ENCODE results near the gene SEPHS2. TPM values are rescaled to one million over a fixed set of nuclear protein-coding genes. Genes with fewer than 3 reads are reported as not detected.

Gene SEPHS2
- 10 to 100 TPM in 1 of 2 donors, 1 to 10 TPM in 1; 6.8 to 14.2 TPM for total RNA-seq
- 10 to 100 TPM; 33.8 to 37.1 TPM for polyA plus RNA-seq (ENCODE audit: insufficient read length in 2 of 2)
- long read RNA-seq, donor 1, transcript SEPHS2-201 (1 exons, 2,551 nt) = major isoform, 43 of 43 reads
- long read RNA-seq, donor 1, partial matches to known transcripts = 0 of 43 reads
- long read RNA-seq, donor 1, other reads (novel, unspliced or antisense) = 0 of 43 reads
- long read RNA-seq, donor 2, transcript SEPHS2-201 (1 exons, 2,551 nt) = major isoform, 25 of 25 reads
- long read RNA-seq, donor 2, partial matches to known transcripts = 0 of 25 reads
- long read RNA-seq, donor 2, other reads (novel, unspliced or antisense) = 0 of 25 reads
- long read RNA-seq, donor 3, transcript SEPHS2-201 (1 exons, 2,551 nt) = major isoform, 19 of 19 reads
- long read RNA-seq, donor 3, partial matches to known transcripts = 0 of 19 reads
- long read RNA-seq, donor 3, other reads (novel, unspliced or antisense) = 0 of 19 reads
- long read RNA-seq, donor 4, transcript SEPHS2-201 (1 exons, 2,551 nt) = major isoform, 72 of 72 reads
- long read RNA-seq, donor 4, partial matches to known transcripts = 0 of 72 reads
- long read RNA-seq, donor 4, other reads (novel, unspliced or antisense) = 0 of 72 reads

GRCh38 chr16:30445408-30446202 is at the start of gene SEPHS2:
Gene SEPHS2 (minus strand): TSS chr16:30445874. CDS start chr16:30445727, 147 bp downstream.
- Histone ChIP-seq H3K36me3 (ENCODE audit: control insufficient read depth, insufficient read depth, low read length) (peaks cover 12% of the 10 kb centered on the region), H3K4me1 (ENCODE audit: control insufficient read depth, insufficient read depth, low read length) (peaks cover 20% of the 10 kb centered on the region), H3K27me3 (ENCODE audit: control insufficient read depth, insufficient read depth, low read length) (no peaks in the 10 kb centered on the region), H3K9me3 (ENCODE audit: control insufficient read depth, insufficient read depth, low read length) (peaks cover 2% of the 10 kb centered on the region), H3K27ac (ENCODE audit: low read depth, low read length) (peak within 1 kb of the TSS; percentile 91), H3K4me3 (ENCODE audit: low read depth, low read length) (peak within 1 kb of the TSS; percentile 77)
- peak; percentile 93 to 99 (median 94) for DNase-seq (ENCODE audit: low read depth in 4 of 6, low spot score in 6 of 6)
- WGBS (ENCODE audit: insufficient coverage) = 0% methylated on average over 56 of the region's 59 CpGs

- WGBS (ENCODE audit: insufficient coverage) = 67% methylated on average over 9 of the region's 12 CpGs
- Histone ChIP-seq H3K4me1 (ENCODE audit: control insufficient read depth, insufficient read depth, low read length) (peaks cover 3% of the 10 kb centered on the region), H3K27me3 (ENCODE audit: control insufficient read depth, insufficient read depth, low read length) (no peaks in the 10 kb centered on the region), H3K9me3 (ENCODE audit: control insufficient read depth, insufficient read depth, low read length) (no peaks in the 10 kb centered on the region), H3K36me3 (ENCODE audit: control insufficient read depth, insufficient read depth, low read length) (no peaks in the 10 kb centered on the region), H3K27ac (ENCODE audit: low read depth, low read length) (no peak overlapping the region), H3K4me3 (ENCODE audit: low read depth, low read length) (no peak overlapping the region)
- no peak for DNase-seq (ENCODE audit: low read depth in 4 of 6, low spot score in 6 of 6)
These were observed 49.0 kb upstream of the SEPHS2 start for GRCh38 chr16:30494709-30495108.

- WGBS (ENCODE audit: insufficient coverage) = 70% methylated on average over 9 of the region's 11 CpGs
These were observed 48.3 kb upstream of the SEPHS2 start for GRCh38 chr16:30493941-30494488.

GRCh38 chr16:30491744-30492308 is 46.2 kb upstream of the SEPHS2 start:
- H3K27ac ChIP-seq (ENCODE audit: low read depth, low read length) = no peak overlapping the region
- no peaks in the 10 kb centered on the region for H3K27me3 ChIP-seq (ENCODE audit: control insufficient read depth, insufficient read depth, low read length)
- no peaks in the 10 kb centered on the region for H3K36me3 ChIP-seq (ENCODE audit: control insufficient read depth, insufficient read depth, low read length)
- peak in 1 of 6 donors; percentile 5 for DNase-seq (ENCODE audit: low read depth in 4 of 6, low spot score in 6 of 6)
- WGBS (ENCODE audit: insufficient coverage) = 61% methylated on average over 3 of the region's 6 CpGs
- no peaks in the 10 kb centered on the region for H3K9me3 ChIP-seq (ENCODE audit: control insufficient read depth, insufficient read depth, low read length)
- H3K4me3 ChIP-seq (ENCODE audit: low read depth, low read length) = no peak overlapping the region
- H3K4me1 ChIP-seq (ENCODE audit: control insufficient read depth, insufficient read depth, low read length) = peaks cover 3% of the 10 kb centered on the region

More at GRCh38 chr16:30493941-30494488, 48.3 kb upstream of the SEPHS2 start:
- Histone ChIP-seq H3K27ac (ENCODE audit: low read depth, low read length) (no peak overlapping the region), H3K4me3 (ENCODE audit: low read depth, low read length) (no peak overlapping the region), H3K4me1 (ENCODE audit: control insufficient read depth, insufficient read depth, low read length) (peaks cover 3% of the 10 kb centered on the region), H3K36me3 (ENCODE audit: control insufficient read depth, insufficient read depth, low read length) (no peaks in the 10 kb centered on the region), H3K27me3 (ENCODE audit: control insufficient read depth, insufficient read depth, low read length) (no peaks in the 10 kb centered on the region), H3K9me3 (ENCODE audit: control insufficient read depth, insufficient read depth, low read length) (no peaks in the 10 kb centered on the region)
- DNase-seq (ENCODE audit: low read depth in 4 of 6, low spot score in 6 of 6) = no peak

- no peaks in the 10 kb centered on the region for H3K27me3 ChIP-seq (ENCODE audit: control insufficient read depth, insufficient read depth, low read length)
- no peak overlapping the region for H3K27ac ChIP-seq (ENCODE audit: low read depth, low read length)
- peaks cover 3% of the 10 kb centered on the region for H3K4me1 ChIP-seq (ENCODE audit: control insufficient read depth, insufficient read depth, low read length)
- no peak for DNase-seq (ENCODE audit: low read depth in 4 of 6, low spot score in 6 of 6)
- no peaks in the 10 kb centered on the region for H3K36me3 ChIP-seq (ENCODE audit: control insufficient read depth, insufficient read depth, low read length)
- WGBS (ENCODE audit: insufficient coverage) = 100% methylated on average over 1 of the region's 4 CpGs
- no peak overlapping the region for H3K4me3 ChIP-seq (ENCODE audit: low read depth, low read length)
- no peaks in the 10 kb centered on the region for H3K9me3 ChIP-seq (ENCODE audit: control insufficient read depth, insufficient read depth, low read length)
These were observed 45.6 kb upstream of the SEPHS2 start for GRCh38 chr16:30491229-30491628.

- Histone ChIP-seq H3K27me3 (ENCODE audit: control insufficient read depth, insufficient read depth, low read length) (no peaks in the 10 kb centered on the region), H3K27ac (ENCODE audit: low read depth, low read length) (no peak overlapping the region), H3K4me3 (ENCODE audit: low read depth, low read length) (no peak overlapping the region), H3K36me3 (ENCODE audit: control insufficient read depth, insufficient read depth, low read length) (no peaks in the 10 kb centered on the region), H3K4me1 (ENCODE audit: control insufficient read depth, insufficient read depth, low read length) (peaks cover 3% of the 10 kb centered on the region), H3K9me3 (ENCODE audit: control insufficient read depth, insufficient read depth, low read length) (no peaks in the 10 kb centered on the region)
- no peak for DNase-seq (ENCODE audit: low read depth in 4 of 6, low spot score in 6 of 6)
- WGBS (ENCODE audit: insufficient coverage) = 33% methylated on average over 4 of the region's 6 CpGs
These were observed 44.5 kb upstream of the SEPHS2 start for GRCh38 chr16:30490210-30490609.

- no peaks in the 10 kb centered on the region for H3K27me3 ChIP-seq (ENCODE audit: control insufficient read depth, insufficient read depth, low read length)
- WGBS (ENCODE audit: insufficient coverage) = 46% methylated on average over 7 of the region's 11 CpGs
- H3K4me3 ChIP-seq (ENCODE audit: low read depth, low read length) = no peak overlapping the region
- no peak overlapping the region for H3K27ac ChIP-seq (ENCODE audit: low read depth, low read length)
- H3K36me3 ChIP-seq (ENCODE audit: control insufficient read depth, insufficient read depth, low read length) = no peaks in the 10 kb centered on the region
- peaks cover 3% of the 10 kb centered on the region for H3K4me1 ChIP-seq (ENCODE audit: control insufficient read depth, insufficient read depth, low read length)
- H3K9me3 ChIP-seq (ENCODE audit: control insufficient read depth, insufficient read depth, low read length) = no peaks in the 10 kb centered on the region
- DNase-seq (ENCODE audit: low read depth in 4 of 6, low spot score in 6 of 6) = no peak
These were observed 43.3 kb upstream of the SEPHS2 start for GRCh38 chr16:30488764-30489605.

GRCh38 chr16:30485818-30486436 is 40.3 kb upstream of the SEPHS2 start:
- 92% methylated on average over 7 of the region's 7 CpGs for WGBS (ENCODE audit: insufficient coverage)
- Histone ChIP-seq H3K4me3 (ENCODE audit: low read depth, low read length) (no peak overlapping the region), H3K9me3 (ENCODE audit: control insufficient read depth, insufficient read depth, low read length) (no peaks in the 10 kb centered on the region), H3K36me3 (ENCODE audit: control insufficient read depth, insufficient read depth, low read length) (no peaks in the 10 kb centered on the region), H3K27ac (ENCODE audit: low read depth, low read length) (no peak overlapping the region), H3K4me1 (ENCODE audit: control insufficient read depth, insufficient read depth, low read length) (peaks cover 3% of the 10 kb centered on the region), H3K27me3 (ENCODE audit: control insufficient read depth, insufficient read depth, low read length) (no peaks in the 10 kb centered on the region)
- DNase-seq (ENCODE audit: low read depth in 4 of 6, low spot score in 6 of 6) = no peak
